SKM-1 treated with dmso at 0.1 percent for 144 hours (cell line): ENCODE results near the gene EDEM2.

Experiments
- DNase-seq: peaks from one replicate; lab custom pipeline; 2025; ENCODE audit not compliant: unreplicated experiment; lab: John Stamatoyannopoulos, UW

Gene EDEM2

DNA sequence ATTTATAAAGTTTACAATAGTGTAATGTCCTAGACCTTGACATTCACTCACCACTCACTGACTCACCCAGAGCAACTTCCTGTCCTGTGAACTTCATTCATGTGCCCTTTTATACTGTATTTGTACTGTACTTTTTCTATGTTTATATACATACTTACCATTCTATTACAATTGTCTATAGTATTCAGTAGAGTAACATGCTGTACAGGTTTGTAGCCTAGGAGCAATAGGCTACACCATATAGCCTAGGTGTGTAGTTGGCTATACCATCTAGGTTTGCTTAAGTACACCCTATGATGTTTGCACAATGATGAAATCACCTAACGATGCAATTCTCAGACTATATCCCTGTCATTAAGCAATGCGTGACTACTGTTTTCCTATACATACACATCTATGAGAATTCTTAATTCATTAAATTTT is 17.5 kb downstream of the EDEM2 start:
- no peak for DNase-seq

DNA sequence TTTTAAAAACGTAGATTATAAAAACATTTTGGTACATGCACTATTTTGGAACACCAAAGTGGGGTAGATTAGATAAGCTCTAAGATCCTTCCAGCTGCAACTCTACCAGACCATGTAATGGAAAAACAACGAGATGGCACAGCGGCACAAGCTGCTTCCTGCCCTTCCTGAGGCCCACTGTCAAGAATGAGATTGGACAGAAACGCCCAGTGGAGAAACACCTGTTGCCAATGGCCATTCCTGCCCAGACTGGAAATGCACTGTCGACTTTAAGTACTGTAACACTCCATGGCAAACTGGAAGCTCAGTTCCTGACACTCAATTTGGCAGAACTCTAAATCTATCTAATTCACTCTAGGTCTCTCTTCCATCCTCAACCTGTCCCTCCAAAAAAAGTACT is 21.4 kb downstream of the EDEM2 start:
- DNase-seq, result no peak

DNA sequence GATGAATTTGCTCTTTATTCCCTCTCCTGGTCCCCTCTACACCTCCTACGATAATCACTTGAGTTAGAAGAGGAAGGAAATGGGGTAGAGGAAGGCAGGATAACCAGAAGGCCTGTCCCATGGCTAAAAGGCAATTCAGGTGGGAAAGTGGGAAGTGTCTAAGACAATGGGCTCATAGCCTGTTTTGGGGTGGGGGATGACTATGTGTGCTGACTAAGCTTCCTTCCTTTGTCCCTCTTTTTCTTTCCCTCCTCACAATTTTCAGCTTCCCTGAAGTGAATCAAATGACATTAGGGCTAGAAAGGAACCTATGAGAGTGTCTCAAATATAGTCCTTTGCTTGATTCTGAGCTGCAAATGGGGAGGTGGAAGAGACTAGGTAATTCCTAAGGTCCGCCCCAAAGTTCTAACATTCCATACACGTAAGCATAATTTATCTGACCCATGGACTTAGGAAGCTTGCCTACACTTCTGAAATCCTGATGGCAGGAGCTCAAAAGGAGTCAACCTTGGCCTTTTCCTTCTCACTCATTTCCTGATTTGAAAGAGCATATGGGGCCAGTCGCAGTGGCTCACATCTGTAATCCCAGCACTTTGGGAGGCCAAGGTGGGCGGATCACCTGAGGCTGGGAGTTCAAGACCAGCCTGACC is 24.3 kb downstream of the EDEM2 start:
- DNase-seq, result no peak

DNA sequence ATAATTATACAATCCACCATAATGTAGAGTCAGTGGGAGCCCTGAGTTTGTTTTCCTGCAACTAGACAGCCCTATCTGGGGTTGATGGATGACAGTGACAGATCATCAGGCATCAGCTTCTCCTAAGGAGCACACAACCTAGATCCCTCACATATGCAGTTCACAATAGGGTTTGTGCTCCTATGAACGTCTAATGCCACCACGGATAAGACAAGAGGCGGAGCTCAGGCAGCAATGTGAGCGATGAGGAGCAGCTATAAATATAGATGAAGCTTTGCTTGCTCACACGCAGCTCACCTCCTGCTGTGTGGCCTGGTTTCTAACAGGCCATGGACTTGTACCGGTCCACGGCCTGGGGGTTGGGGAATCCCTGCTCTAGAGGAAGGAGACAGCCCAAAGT is 25.9 kb downstream of the EDEM2 start:
- DNase-seq, result no peak

DNA sequence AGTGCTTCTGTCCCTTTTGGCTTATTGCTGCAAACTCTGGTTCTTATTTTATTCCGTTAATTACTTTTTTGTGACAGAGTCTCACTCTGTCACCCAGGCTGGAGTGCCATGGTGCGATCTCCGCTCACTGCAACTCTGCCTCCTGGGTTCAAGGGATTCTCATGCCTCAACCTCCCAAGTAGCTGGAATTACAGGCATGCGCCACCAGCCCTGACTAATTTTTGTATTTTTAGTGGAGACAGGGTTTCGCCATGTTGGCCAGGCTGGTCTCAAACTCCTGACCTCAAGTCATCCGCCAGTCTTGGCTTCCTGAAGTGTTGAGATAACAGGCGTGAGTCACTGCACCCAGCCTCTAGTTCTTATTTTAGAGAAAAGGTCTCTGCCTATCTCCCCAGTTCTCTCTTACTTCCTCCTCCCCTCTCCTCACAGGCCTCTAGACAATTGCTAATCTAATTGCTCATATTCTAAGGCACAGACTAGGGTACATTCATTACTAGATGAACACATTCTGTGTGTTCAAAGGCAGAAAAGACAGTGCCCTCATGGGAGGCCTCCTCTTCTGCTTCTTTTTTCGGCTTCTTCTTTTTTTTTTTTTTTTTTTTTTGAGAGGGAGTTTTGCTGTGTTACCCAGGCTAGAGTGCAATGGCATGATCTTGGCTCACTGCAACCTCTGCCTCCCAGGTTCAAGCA is 27.0 kb downstream of the EDEM2 start:
- DNase-seq, result peak; percentile 94

DNA sequence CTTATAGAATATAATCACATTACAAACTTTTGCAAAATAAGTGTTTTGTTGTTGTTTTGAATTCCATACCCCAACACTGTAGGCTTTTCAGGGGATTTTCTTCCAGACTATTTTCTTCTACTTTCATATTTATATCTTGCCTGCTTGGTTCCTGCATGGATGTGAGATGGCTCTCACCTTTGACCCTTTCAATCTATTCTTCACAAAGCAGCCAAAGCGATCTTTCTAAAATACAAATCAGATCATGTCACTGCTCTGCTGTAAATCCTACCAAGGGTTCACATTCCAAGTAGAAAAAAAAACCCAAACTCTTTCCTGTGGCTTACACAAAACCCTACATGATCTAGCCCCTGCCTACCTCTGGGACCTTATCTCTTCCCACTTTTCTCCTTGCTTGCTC is 29.5 kb downstream of the EDEM2 start:
- no peak for DNase-seq

DNA sequence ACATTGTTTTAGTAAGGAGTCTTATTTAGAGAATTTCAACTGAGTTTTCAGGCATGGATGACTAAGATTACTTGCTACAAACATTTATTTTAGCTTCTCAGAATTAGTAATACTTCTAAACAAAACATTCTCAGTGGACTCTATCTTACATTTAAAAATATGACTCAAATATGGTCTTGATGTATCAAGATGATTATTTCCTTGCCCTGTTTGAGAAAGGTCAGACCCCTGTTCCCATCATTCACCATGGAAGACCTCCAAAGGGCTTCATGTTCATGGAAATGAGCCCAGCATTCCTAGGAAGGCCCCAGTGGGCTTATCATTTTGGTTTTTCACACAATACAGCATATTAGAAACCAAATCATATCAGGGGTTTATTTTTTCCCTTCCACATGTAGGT is 29.9 kb downstream of the EDEM2 start:
- no peak for DNase-seq

DNA sequence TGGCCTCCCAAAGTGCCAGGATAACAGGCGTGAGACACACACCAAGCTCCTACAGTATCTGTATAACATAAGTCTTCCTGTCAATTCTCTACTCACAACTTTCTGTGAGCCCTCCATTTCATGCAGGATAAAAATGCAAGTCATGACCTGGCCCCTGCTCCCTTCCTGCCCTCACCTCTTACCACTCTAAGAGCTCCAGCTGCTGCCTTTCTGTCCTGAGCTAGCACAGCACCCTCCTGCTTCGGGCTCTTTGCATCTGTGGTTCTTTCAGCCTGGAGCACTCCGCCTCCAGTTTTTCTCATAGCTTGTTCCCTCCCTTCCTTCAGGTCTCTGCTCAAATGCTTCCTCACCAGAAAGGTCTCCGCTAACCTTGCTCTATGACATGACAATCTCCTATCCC is 30.9 kb downstream of the EDEM2 start:
- DNase-seq, result no peak

DNA sequence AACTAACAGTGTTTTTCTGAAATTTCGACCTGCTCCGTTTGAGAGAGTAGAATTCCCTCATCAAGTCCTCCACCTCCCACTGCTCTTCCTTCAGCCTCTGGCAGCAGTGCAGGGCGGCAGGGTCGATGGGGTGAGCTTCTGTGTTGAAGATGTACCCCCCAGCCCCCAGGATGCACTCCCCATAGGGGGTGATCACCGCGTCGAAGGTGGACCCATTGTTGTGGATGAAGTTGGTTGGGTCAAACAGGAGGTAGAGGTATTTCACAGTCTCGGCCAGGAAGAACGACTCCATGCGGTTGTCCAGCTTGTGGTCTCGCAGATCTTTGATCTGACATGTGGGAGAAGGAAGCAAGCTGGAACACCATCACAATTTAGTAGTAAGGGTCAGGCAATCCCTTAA is 31.5 kb downstream of the EDEM2 start:
- no peak for DNase-seq

DNA sequence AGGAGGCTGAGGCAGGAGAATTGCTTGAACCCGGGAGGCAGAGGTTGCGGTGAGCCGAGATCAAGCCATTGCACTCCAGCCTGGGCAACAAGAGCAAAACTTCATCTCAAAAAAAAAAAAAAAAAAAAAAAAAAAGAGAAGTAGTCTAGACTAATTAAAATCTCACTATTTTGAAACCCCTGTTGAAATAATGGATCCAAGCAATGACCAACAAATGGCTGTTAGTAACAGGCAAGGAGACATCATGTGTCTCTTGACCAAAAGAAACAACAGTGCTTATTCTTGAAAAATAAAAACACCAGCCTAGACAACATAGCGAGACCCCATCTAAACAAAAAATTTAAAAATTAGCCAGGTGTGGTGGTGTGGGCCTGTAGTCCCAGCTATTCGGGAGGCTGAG is 34.9 kb downstream of the EDEM2 start:
- DNase-seq, result peak; percentile 12

DNA sequence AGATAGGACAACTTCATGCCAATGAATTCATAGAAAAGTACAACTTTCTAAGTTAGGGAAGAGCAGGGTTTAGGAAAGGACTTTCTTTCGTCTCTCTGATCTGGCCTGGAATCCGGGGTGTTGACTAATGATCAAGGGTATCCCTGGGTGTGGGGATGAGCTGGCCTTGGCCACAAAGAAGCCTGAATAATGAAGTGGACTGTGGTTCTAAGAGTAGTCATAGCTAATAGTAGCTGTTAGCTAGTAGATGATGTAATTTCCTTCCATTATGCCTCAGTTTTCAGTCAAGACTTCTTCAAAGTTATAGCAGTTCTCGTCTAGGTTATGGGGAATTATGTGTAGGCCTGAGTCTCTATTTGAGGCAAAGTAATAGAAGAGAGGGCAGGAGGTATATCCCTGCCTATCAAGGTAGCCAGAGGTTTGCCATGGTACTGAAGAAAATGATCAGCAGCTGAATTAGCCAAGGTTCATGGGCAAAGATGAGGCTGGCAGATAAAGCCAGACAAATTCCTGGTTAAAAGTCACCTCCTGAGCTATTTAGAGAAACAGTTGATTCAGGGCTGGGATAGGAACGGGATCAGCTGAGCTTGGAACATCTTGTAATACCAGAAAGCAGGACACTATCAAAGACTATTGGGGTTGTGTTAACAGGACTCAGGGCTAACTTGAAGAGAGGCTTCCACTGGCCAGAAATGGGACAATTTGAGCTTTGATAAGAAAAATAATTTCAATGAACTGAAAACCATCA is 35.8 kb downstream of the EDEM2 start:
- peak; percentile 16 for DNase-seq

DNA sequence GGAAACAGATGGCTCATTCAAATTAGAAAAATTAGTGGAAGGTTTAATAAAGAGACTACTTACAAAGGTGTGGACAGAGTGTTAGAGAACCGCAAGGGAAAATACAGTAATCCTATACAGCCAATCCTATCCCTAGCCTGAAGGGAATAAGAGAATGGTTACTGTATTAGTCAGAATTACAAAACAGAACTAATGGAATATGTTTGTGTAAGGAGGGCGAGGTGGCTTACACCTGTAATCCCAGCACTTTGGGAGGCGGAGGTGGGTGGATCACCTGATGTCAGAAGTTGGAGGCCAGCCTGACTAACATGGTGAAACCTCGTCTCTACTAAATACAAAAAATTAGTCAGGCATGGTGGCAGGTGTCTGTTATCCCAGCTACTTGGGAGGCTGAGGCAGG is 38.2 kb downstream of the EDEM2 start:
- no peak for DNase-seq

DNA sequence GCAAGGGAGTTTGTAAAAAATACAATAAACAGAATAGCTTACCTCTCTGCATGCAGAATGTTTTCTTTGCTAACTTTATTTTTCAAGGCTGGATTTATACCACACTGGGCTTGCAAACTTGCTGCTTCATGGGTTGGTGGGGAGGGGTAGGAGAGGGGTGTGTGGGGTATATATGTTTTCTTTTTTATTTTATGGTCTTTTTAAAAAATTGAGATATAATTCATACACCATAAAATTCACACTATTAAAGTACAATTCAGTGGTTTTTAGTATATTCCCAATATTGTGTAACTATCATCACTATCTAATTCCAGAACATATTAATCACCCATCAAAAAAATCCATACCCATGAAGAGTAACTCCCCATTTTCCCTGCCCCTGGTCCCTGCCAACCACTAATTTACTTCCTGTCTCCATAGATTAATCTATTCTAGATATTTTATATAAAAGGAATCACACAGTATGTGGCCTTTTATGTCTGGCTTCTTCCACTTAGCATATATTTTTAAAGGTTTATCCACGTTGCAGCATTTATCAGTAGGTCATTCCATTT is 40.2 kb downstream of the EDEM2 start:
- no peak for DNase-seq

DNA sequence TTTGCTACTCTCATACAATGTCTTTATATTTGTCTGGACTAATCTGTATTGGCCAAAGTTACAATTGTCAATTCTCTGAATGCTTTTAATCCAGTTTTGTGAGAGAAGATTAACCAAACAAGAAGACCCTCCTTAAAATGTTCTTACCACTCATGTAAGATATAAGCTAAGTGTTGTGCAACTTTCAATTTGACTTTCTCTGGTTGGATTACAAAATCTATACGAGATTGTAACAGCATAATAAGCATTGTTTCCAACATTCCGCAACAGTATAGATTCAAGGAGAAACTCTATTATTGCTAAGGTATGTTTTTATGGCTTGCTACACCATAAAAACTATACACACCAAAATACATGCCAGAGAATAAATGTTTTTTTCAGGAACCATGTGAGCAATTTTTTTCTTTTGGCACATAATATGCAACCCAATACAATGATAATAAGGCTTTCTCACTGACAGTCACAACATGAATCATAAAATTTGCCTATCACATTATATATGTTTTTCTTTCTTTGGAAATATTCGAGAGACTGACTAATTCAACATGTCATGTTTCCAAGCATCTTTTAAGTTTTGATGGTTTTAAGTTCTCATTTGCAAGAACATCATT is 42.3 kb downstream of the EDEM2 start:
- no peak for DNase-seq

DNA sequence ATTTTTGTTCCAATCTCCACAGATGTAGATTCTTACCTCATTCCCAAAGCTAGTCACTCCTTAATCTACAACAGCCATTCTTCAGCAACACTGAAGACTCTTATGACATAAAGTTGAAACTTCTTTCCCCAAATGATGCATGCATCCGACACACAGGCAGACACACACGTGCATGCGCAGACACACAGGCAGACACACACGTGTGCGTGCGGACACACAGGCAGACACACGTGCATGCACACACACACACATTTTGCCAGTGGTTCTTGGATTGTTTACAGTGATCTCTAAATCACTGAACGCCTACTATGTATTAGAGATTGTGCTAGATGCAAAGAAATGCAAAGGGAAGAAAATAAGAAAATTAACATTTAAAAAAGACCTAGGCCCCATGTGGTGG is 45.5 kb downstream of the EDEM2 start:
- DNase-seq, result no peak

DNA sequence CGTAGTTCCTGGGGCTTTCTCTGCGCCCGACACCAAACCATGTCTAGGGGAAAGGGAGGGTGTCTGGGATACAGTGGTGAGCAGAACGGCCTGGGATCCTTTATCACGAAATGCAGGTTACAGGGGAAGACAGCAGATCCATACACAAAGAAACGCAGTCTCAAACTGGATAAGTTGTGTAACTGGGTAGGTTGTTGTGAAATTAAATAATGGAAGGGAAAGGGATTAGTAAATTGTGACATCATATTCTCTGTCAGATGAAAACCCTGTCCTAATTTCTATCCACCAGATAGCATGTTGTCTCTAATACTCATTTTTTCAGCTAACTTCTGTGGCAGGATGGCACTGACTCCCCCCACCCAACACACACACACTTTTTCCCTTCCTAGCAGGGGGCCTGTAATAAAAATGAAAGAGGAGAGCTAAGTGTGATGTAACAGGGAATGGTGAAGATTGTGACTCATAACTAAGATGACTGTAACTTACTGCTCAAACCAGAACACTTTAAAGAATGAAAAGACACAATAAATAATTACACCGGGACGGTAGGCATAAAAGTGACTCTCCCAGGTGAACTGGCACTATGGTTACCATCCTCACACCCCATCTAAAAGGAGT is 53.8 kb downstream of the EDEM2 start:
- no peak for DNase-seq

DNA sequence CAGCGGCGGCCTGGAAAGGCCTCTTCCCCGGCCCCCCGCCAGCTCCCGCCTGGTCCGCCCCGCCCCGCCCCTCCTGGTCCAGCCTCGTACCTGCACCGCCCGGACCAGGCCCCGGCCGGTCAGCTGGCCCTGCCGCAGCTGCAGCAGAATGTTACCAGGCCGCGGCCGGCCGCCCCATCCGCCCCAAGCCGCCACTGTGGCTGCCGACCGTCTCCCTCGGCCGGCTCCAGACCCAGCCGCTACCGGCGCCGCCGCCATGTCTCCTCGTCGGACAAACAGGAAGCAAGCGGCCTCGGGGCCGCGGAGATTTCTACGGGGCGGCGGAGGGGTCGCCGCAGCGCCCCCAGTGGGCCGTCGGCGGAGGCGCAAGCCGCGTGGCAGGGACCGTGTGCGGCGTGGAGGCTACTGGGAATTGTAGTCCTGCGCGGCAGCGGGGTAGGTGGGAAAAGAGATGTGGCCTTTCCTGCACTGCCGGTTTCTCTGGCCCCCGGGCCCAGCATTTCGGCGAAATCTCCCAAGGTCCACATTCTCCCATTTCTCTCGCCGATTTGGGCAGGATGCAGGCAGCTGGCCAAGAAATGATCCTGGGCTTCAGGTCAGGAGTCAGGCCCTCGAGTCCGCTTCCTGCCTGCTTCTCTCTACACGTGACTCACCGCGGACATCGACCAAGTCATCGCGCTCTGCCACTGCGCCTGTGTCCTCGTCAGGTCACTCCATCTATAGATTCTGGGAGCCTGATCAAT is 54.4 kb downstream of the EDEM2 start, which contains the start of gene TRPC4AP:
Gene TRPC4AP, minus strand, starts transcription at position 284 of the 743 bp plus-strand sequence. Its CDS starts 26 bp downstream, at position 258.
- DNase-seq, result peak; percentile 76

DNA sequence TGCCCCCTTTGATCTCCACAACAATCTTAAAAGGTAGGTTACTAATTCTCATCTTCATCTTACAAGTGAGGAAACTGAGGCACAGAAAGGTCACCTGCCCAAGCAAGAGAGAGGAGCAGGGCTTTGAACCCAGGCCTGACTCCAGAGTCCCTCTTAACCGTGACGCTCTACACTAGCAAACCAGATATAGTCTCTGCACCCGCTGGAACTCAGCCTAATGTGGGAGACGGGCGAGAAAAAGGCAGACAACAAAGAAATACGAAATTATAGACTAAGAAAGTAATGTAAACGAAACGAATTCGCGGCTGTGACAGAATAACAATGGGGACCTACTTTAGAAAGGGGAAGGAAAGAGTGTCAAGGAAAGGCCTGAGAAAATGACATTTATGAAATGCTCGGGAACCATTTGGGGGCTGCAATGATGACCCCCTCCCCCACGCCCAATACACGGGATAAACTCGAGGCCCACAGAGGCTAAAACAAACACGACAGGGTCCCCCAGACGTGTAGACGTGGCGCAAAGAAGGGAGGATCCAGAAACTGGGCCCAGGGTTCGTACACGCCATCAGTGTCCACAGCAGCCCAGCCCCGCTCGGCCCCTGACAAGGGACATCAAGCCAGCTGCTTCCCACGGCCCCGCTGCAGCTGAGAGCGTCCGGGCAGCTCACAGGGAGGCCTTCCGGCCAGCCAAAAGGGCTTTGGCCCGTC is 55.2 kb downstream of the EDEM2 start:
- no peak for DNase-seq

DNA sequence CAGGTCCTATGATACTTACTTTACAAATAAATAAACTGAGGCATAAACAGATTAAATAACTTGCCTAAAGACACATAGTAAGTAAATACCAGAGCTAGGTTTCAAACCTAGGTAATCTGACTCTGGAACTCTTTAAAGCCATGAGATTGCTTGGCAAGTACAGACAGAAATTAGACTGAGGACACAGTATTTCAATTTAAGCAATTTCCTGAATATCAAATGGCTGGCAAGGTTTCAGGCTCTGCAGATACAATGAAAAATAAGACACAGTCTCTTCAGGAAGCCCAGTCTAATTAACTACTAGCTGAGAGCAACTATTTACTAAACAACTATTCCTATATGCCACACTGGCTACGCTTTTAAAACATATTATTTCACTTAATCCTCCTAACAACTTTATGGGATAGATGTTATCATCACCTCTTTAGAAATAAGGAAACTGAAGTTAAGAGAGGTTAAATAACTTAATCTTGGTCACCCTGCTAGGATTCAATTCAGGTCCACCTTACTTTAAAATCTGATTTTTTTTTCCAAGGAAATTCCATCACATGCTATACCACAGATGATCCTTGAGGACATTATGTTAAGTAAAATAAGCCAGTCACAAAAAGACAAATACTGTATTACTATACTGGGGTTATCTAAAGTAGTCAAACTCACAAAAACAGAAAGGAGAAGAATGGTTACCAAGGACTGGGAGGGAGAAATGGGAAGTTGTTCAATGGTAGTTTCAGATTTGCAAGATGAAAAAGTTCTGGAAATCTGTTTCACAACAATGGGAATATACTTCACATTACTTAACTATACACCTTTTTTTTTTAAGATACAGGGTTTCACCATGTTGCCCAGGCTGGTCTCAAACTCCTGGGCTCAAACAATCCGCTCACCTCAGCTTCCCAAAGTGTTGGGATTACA is 58.6 kb downstream of the EDEM2 start:
- no peak for DNase-seq
